ENCODE results near the gene QRFP.

- no peak for TF ChIP-seq HNF4G (IDR thresholded peaks at IDR 0.05)
- no peak for TF ChIP-seq CTCF (IDR thresholded peaks at IDR 0.05; ENCODE audit: low read depth, low read length, missing input control)
- no peak for TF ChIP-seq JUND (IDR thresholded peaks at IDR 0.05)
- no peak for TF ChIP-seq REST (IDR thresholded peaks at IDR 0.05)
- TF ChIP-seq RXRA (IDR thresholded peaks at IDR 0.05), result no peak
- no peak for TF ChIP-seq TAF1 (conservative IDR thresholded peaks at IDR 0.05)
- TF ChIP-seq MAX (IDR thresholded peaks at IDR 0.05), result no peak
- TF ChIP-seq FOXA1 (IDR thresholded peaks at IDR 0.05), result no peak
Measured at GRCh38 chr9:130921300-130921988, 24.8 kb upstream of the QRFP start.

All from liver (tissue), 3 donors.